Measurements from ENCODE around the gene DLEC1.

GRCh38 chr3:38153221-38153620 is 114.2 kb downstream of the DLEC1 start:
- TF ChIP-seq CTCF (conservative IDR thresholded peaks at IDR 0.05; ENCODE audit: low read depth, low read length) (no peak), CEBPB (IDR thresholded peaks at IDR 0.05; ENCODE audit: low read depth, low read length) (no peak), USF2 (IDR thresholded peaks at IDR 0.05; ENCODE audit: low read depth, low read length) (no peak), BHLHE40 (IDR thresholded peaks at IDR 0.05; ENCODE audit: low read depth, low read length) (no peak), RAD21 (IDR thresholded peaks at IDR 0.05; ENCODE audit: low read length) (no peak), POLR2A (IDR thresholded peaks at IDR 0.05; ENCODE audit: low read depth, low read length) (no peak), SMC3 (IDR thresholded peaks at IDR 0.05; ENCODE audit: low read depth, low read length) (no peak), CHD1 (IDR thresholded peaks at IDR 0.05; ENCODE audit: low read depth, low read length) (no peak), RCOR1 (IDR thresholded peaks at IDR 0.05; ENCODE audit: insufficient replicate concordance, low read length) (no peak), FOS (IDR thresholded peaks at IDR 0.05; ENCODE audit: low read depth, low read length) (no peak), MAZ (IDR thresholded peaks at IDR 0.05; ENCODE audit: borderline replicate concordance, low read depth, low read length) (no peak), RFX5 (IDR thresholded peaks at IDR 0.05; ENCODE audit: low read depth, low read length) (no peak), MXI1 (IDR thresholded peaks at IDR 0.05; ENCODE audit: borderline replicate concordance, low read depth, low read length) (no peak)
